HG03442 (cell line): ENCODE measurements around the gene TXN.
"Not testable (repeated sequence)": the region's sequence is repeated elsewhere in the genome, so short reads cannot be mapped to it uniquely, and the experiment has no call there.

ENCODE experiments used
- ATAC-seq: cut with Tn5 transposase; IDR thresholded peaks from one replicate; pipeline ENCODE4 v1.9.1; 2021; ENCODE audit warnings: mild to moderate bottlenecking, moderate library complexity; ENCODE audit not compliant: unreplicated experiment

Gene TXN

GRCh38 chr9:110257956-110258355 is 1.6 kb upstream of the TXN start:
- ATAC-seq, result no peak

- ATAC-seq, result peak; percentile 2
Measured at GRCh38 chr9:110257097-110257841, 962 bp upstream of the TXN start.

DNA sequence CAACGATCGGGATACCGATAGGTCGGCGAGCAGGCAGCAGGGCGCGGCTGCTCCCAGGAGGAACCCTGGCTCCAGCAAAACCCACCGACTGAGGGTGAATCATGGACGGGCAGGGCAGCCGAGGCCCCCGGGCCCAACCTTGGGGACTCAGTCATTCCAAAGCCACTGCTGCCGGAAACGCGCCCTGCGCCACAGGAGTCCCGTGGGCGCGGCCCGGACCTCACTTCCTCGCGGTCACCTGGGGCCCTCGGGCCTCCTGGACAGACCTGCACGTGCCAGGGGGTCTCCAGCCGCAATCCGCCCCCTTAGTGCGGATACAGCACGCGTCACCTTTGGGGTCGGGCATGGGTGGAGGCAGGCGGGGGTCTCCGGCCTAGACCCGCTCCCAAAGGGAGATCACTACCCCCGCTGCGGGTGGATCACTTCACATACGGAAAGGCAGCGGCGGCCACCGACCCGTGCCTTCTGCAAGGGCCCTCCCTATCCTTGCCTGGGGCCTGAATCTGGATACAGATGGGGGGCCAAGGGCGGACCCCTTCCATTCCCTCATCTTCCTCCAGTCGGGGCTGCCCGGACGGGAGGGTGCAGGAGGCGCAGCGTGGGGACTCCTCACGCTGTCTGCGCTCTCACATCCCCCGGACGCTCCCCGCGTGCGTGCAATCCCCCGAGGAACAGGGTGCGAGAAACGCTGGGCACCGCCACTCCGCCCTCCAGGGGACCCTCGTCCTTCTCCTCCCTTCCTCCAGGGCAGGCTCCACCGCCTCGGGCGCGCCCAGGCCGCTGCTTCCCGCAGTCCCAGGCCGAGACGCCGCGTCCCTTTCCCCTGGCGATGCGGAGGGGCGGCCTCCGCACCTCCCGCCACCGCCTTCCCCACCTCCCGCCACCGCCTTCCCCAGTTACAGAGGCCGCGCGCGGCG is 586 bp downstream of the TXN start:
- peak; percentile 16 for ATAC-seq

DNA sequence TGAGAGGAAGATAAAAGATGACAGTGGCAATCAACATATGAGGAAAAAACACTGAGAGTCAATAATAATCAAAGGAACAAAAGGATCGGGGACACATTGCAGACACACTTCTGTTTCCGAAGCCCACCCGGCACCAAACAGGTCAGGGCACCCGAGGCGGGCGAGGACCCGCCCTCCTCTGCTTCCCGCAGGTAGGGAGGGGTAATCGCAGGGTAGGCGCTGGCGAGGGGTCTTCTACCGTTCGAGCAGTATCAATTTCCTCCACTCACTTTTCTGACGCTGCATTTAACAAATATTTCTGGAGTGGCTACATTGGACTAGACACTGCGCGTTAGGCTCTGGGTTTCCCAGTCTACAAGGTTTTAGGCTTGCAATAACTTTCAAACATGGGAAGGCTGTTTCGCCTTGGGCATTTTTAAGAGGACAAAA is 1.3 kb downstream of the TXN start:
- ATAC-seq, result no peak

- ATAC-seq, result no peak
Measured at GRCh38 chr9:110254500-110254899, 1.8 kb downstream of the TXN start.

DNA sequence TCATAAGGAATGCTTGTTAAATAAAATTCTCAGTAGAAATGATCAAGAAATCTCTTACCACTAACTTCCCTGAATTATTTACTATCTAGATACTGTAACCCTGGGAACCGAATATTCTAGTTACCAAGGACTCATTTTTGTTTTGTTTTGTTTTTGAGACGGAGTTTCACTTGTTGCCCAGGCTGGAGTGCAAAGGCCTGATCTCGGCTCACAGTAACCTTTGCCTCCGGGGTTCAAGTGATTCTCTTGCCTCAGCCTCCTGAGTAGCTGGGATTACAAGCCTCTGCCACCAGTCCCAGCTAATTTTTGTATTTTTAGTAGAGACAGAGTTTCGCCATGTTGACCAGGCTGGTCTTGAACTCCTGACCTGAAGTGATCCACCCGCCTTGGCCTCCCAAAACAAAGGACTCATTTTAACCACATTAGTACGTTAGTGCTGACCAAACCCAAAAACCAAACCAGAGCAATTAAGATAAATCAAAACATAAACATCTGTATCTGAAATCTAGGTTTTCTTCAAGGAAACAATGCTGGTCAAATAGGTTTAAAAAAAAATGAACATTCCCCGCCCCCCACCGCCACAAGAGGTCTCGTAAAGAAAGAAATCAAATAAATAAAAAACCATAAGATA is 3.7 kb downstream of the TXN start:
- ATAC-seq, result no peak

DNA sequence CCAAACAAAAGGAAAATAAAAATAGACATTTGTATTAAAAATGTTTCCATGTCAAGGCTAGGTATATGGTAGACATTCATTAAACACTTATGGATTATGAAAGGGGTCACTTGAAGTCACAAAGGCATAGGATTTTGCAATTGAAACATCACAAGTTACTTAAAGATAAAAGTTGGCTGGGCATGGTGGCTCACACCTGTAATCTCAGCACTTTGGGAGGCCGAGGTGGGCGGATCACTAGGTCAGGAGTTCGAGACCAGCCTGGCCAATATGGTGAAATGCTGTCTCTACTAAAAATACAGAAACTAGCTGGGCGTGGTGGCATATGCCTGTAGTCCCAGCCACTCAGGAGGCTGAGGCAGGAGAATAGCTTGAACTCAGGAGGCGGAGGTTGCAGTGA is 4.5 kb downstream of the TXN start:
- not testable (repeated sequence) for ATAC-seq

DNA sequence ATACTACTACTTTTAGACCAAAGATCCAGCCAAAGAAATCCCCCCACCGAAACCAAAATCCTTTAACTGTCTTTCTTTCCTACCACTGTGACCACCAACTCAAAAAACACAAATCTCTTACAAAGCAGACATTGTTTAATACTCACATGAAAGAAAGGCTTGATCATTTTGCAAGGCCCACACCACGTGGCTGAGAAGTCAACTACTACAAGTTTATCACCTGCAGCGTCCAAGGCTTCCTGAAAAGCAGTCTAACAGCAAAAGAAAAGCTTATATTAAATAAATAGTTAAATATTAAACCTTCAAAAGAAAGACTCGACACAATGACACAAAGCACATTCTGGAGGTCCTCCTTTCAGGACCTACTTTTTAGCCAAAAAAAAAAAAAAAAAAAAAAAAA is 5.1 kb downstream of the TXN start:
- ATAC-seq, result no peak

DNA sequence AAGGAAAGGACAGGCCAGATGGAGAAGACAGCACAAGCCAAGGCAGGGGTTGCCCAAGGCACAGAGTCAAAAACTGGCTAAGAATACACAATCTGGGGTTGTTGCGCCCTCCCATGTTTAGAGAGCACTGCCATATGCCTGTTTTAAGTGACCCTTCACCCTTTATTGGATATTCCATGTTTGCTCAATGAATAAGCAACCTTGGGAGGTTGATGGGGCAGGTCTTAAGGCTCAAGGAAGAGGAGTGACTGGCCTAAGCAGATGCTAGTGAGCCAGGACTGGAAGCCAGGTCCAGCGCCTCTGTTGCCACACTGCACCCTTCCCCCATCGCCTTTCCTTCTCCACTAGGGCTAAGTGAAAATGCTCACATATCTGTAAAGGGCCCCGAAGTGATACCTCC is 6.7 kb downstream of the TXN start:
- ATAC-seq, result no peak

DNA sequence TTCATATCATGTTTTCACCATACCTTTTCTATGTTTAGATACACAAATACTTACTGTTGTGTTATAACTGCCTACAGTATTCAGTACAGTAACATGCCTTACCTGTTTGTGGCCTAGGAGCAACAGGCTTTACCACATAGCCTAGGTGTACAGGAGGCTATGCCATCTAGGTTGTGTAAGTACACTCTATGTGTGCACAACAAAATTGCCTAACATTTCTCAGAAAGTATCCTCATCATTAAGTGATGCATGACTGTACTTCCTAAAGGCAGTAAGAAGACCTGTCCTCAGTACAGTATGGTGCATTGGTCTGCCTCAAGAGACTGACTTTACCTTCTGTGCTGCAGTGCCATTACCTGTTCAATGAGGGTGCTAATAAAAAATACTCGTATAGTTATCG is 7.9 kb downstream of the TXN start:
- no peak for ATAC-seq

DNA sequence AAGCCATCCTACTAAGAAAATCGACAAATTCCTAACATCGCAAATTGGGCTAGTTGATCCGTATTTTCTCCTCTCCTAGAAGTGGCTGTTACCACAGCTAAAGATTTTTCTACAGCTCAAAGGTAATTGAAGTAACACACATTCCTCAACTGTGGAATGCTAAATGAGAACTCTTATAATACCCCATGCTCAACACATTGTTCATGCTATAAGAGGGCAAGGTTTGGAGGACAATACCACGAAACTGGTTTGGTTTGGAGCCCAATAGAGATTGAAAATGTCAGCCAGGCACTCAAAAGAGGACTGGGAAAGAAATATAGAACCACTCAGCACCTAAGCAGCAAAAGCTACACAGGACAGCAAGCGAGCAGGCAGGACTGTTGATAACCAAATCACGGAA is 10.1 kb downstream of the TXN start:
- ATAC-seq, result no peak

DNA sequence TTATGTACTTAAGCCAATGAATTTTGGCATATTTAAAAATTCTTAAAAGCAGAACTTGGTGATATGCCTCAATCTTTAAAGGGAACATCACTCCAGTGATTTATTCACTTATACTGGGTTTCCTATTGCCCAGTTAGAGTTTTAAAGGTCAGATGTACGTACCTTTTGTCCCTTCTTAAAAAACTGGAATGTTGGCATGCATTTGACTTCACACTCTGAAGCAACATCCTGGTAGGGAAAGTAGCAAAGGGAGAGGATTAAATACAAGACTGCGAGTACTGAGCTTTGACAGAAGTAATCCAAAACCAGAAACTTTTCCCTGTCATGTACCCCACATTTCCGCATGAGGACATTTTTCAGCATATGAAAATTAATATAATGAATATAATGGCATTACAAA is 11.7 kb downstream of the TXN start:
- no peak for ATAC-seq

- ATAC-seq, result no peak
Measured at GRCh38 chr9:110241858-110242321, 14.4 kb downstream of the TXN start.

DNA sequence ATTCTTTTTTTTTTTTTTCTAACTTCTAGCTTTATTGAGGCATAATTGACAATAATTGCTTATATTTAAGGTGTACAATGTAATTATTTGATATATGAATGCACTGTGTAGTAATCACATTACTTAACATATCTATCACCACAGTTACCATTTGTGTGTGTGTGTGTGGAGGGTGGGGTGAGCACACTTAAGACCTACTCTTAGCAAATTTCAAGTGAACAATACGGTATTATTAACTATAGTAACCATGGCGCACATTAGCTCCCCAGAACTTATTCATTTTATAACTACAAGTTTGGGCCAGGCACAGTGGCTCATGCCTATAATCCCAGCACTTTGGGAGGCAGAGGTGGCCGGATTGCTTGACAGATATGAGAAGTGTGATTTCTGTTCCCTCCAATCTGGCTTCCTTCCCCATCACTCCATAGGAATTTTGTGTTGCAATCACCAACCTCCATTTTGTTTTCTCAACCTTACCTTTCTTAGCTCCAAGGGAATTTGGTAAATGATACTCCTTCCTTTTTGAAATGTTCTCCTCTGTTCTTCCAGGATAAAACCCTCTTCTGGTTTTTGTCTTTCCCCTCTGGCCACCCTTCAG is 14.9 kb downstream of the TXN start:
- no peak for ATAC-seq

GRCh38 chr9:110240198-110240597 is 16.1 kb downstream of the TXN start:
- ATAC-seq, result no peak

GRCh38 chr9:110228321-110228720 is 28.0 kb downstream of the TXN start:
- ATAC-seq, result no peak

DNA sequence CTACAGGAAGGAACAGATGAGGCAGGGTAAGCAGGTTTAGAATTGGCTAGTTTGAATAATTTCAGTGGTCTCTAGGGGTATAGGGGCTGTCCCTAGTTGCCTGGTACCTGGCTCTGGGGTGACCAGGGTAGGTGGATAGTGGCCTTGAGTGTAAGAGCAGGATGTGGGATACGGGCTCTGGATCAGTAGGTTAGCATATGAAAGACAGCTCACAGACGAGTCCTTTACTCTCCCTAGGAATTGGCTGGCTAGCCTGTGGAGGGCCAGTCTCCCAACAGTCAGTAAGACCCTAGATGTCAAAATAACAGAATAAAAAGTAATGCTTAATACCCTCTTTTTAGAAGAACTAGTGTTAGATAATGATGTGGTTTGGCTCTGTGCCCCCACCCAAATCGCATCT is 31.7 kb downstream of the TXN start:
- no peak for ATAC-seq

- no peak for ATAC-seq
Measured at GRCh38 chr9:110220809-110221208, 35.5 kb downstream of the TXN start.

DNA sequence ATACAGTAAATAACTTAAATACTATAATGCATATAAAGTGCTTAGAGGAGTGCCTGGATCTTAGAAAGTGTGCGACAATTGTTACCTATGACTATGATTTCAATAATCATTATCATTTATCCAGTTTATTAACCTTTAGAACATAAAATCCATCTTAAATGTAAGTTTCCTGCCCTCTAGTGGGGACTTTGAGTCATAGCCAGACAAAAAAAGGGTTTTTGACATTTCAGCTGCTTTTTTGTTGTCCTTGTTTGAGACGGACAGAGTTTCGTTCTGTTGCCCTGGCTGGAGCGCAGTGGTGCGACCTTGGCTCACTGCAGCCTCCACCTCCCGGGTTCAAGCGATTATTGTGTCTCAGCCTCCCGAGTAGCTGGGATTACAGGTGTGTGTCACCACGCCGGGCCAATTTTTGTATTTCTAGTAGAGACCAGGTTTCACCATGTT is 38.6 kb downstream of the TXN start:
- ATAC-seq, result no peak

GRCh38 chr9:110214586-110215355 is 41.5 kb downstream of the TXN start:
- no peak for ATAC-seq
